ENCODE data around the gene MARS1. TPM values are rescaled to one million over a fixed set of nuclear protein-coding genes. Genes with fewer than 3 reads are reported as not detected.

MARS1 gene
- total RNA-seq, 1 donor from 2014 or later, result 72.9 TPM

GRCh38 chr12:57456737-57457490 lies 31.0 kb upstream of the MARS1 start:
- no peak for DNase-seq (ENCODE audit: low read depth in 2 of 2)

- no peak for DNase-seq (ENCODE audit: low read depth in 2 of 2)
Measured at GRCh38 chr12:57458665-57459054, 29.2 kb upstream of the MARS1 start.

GRCh38 chr12:57459055-57459749 lies 28.7 kb upstream of the MARS1 start:
- peak; percentile 82 to 95 for DNase-seq (ENCODE audit: low read depth in 2 of 2)

- no peak for DNase-seq (ENCODE audit: low read depth in 2 of 2)
Measured at GRCh38 chr12:57459750-57460467, 28.0 kb upstream of the MARS1 start, which contains the start of gene GLI1. Gene GLI1, plus strand, starts transcription at chr12:57459785. Its CDS starts 3,907 bp downstream, at chr12:57463692.

GRCh38 chr12:57460468-57460784 lies 27.4 kb upstream of the MARS1 start:
- DNase-seq (ENCODE audit: low read depth in 2 of 2), result no peak

GRCh38 chr12:57460841-57461275 lies 27.0 kb upstream of the MARS1 start:
- DNase-seq (ENCODE audit: low read depth in 2 of 2), result no peak

GRCh38 chr12:57461276-57461916 lies 26.5 kb upstream of the MARS1 start:
- DNase-seq (ENCODE audit: low read depth in 2 of 2), result peak in 1 of 2 donors; percentile 44

- no peak for DNase-seq (ENCODE audit: low read depth in 2 of 2)
Measured at GRCh38 chr12:57461917-57462250, 26.0 kb upstream of the MARS1 start.

GRCh38 chr12:57462251-57462911 lies 25.5 kb upstream of the MARS1 start:
- peak; percentile 57 to 84 for DNase-seq (ENCODE audit: low read depth in 2 of 2)

- DNase-seq (ENCODE audit: low read depth in 2 of 2), result no peak
Measured at GRCh38 chr12:57462912-57463253, 25.0 kb upstream of the MARS1 start.

GRCh38 chr12:57464569-57464968 lies 23.3 kb upstream of the MARS1 start:
- no peak for DNase-seq (ENCODE audit: low read depth in 2 of 2)

GRCh38 chr12:57465030-57465746 lies 22.7 kb upstream of the MARS1 start:
- no peak for DNase-seq (ENCODE audit: low read depth in 2 of 2)

- no peak for DNase-seq (ENCODE audit: low read depth in 2 of 2)
Measured at GRCh38 chr12:57465747-57466505, 21.9 kb upstream of the MARS1 start.

- DNase-seq (ENCODE audit: low read depth in 2 of 2), result no peak
Measured at GRCh38 chr12:57467212-57467874, 20.5 kb upstream of the MARS1 start.

- DNase-seq (ENCODE audit: low read depth in 2 of 2), result no peak
Measured at GRCh38 chr12:57467915-57468314, 20.0 kb upstream of the MARS1 start.

- no peak for DNase-seq (ENCODE audit: low read depth in 2 of 2)
Measured at GRCh38 chr12:57469296-57470164, 18.3 kb upstream of the MARS1 start.

- no peak for DNase-seq (ENCODE audit: low read depth in 2 of 2)
Measured at GRCh38 chr12:57470286-57470969, 17.4 kb upstream of the MARS1 start.

All from dermis microvascular lymphatic vessel endothelial cell (primary cell).